HepG2 (cell line): ENCODE data around the gene TLK1. TPM values are rescaled to one million over a fixed set of nuclear protein-coding genes. Genes with fewer than 3 reads are reported as not detected.

Experiments
- ATAC-seq: fragments of 200-7000 bp; cut with Tn5 transposase; 3 replicates; pipeline ENCODE4 v1.9.1; 2020; ENCODE audit warnings: mild to moderate bottlenecking, moderate library complexity
- BruUV-seq: library from RNA; stranded (reverse); fragments of 400-500 nt; replicated peaks from 2 replicates; lab custom pipeline; 2021; lab: Mats Ljungman, UMichigan
- CTCF ChIA-PET: fragments of 300-600 bp; formaldehyde crosslinking; extraction: SDS; loops from one replicate; lab custom pipeline; 2021; ENCODE audit warnings: low total read pairs, inconsistent platforms, low intra/inter-chr PET ratio; lab: Yijun Ruan, JAX
- POLR2A ChIA-PET: fragments of 350-600 bp; sonication (Branson Sonifier 250); formaldehyde crosslinking; loops from one replicate; lab custom pipeline; 2020; ENCODE audit warnings: antibody characterized with exemption, inconsistent platforms; lab: Yijun Ruan, JAX
- DNase-seq: peaks from one replicate; pipeline ENCODE4 v3.0.0-alpha.2; 2015; ENCODE audit warnings: low spot score
- FAIRE-seq: peaks from 3 replicates; lab custom pipeline; 2011; peaks lifted over from hg19 to GRCh38; lab: Jason Lieb, UNC
- H2AFZ ChIP-seq: one replicate; pipeline ENCODE4 v1.6.1; 2011; ENCODE audit warnings: low read length, inconsistent platforms
- H3K27ac ChIP-seq: fragments of 300-600 bp; 3 replicates; pipeline ENCODE4 v1.8.0; 2011; ENCODE audit warnings: mixed run types, mild to moderate bottlenecking, mixed read lengths, low read length, inconsistent platforms; ENCODE audit not compliant: insufficient read depth; ENCODE audit errors: extremely low read length
- H3K27me3 ChIP-seq, 2 experiments: fragments of 200-600 bp in 1 of 2; 2 replicates in 1 of 2; 3 replicates in 1 of 2; pipeline versions ENCODE4 v1.6.0 to v1.8.0; 2011; ENCODE audit warnings: low read length in 2 of 2, mild to moderate bottlenecking in 2 of 2, moderate library complexity in 2 of 2, inconsistent platforms in 1 of 2; ENCODE audit not compliant: insufficient read depth in 2 of 2, control insufficient read depth in 1 of 2
- H3K36me3 ChIP-seq, 2 experiments: fragments of 200-600 bp in 1 of 2; replicated peaks in 1 of 2; 2 replicates in 1 of 2; 3 replicates in 1 of 2; pipeline versions ENCODE4 v1.5.1 to v1.8.0; 2011; ENCODE audit warnings: low read length in 2 of 2, inconsistent platforms in 1 of 2; ENCODE audit not compliant: insufficient read depth in 2 of 2, control insufficient read depth in 1 of 2
- H3K4me1 ChIP-seq: 2 replicates; pipeline ENCODE4 v1.5.1; 2012; ENCODE audit warnings: low read length, inconsistent platforms; ENCODE audit not compliant: insufficient read depth
- H3K4me2 ChIP-seq: 2 replicates; pipeline ENCODE4 v1.6.0; 2011; ENCODE audit warnings: low read depth, low read length, inconsistent platforms
- H3K4me3 ChIP-seq, 3 experiments: fragments of 200-600 bp in 1 of 3; sonication (generic), shearing (Covaris generic) in 1 of 3; replicated peaks in 1 of 3; 2 replicates each; pipeline ENCODE4 v1.5.1; 2011 to 2016; ENCODE audit warnings: low read length in 3 of 3, inconsistent platforms in 2 of 3, low read depth in 2 of 3, mild to moderate bottlenecking in 2 of 3, control low read depth in 1 of 3, mixed read lengths in 1 of 3; ENCODE audit not compliant: insufficient read depth in 1 of 3
- H3K79me2 ChIP-seq: one replicate; pipeline ENCODE4 v1.6.1; 2011; ENCODE audit warnings: low read length, inconsistent platforms; ENCODE audit not compliant: insufficient read depth
- H3K9ac ChIP-seq: 2 replicates; pipeline ENCODE4 v1.6.0; 2011; ENCODE audit warnings: mild to moderate bottlenecking, low read depth, low read length, inconsistent platforms; ENCODE audit not compliant: insufficient read depth
- H3K9me3 ChIP-seq: 2 replicates; pipeline ENCODE4 v1.5.1; 2012; ENCODE audit warnings: mild to moderate bottlenecking, low read length
- H4K20me1 ChIP-seq: 2 replicates; pipeline ENCODE4 v1.6.0; 2011; ENCODE audit warnings: inconsistent platforms, mild to moderate bottlenecking, low read length, moderate library complexity; ENCODE audit not compliant: insufficient read depth
- ARNTL ChIP-seq: sonication (generic); formaldehyde crosslinking; IDR thresholded peaks from 2 replicates; pipeline ENCODE4 v1.4.0; 2020; ENCODE audit warnings: mild to moderate bottlenecking, missing genetic modification reagents
- CEBPB ChIP-seq: IDR thresholded peaks from 2 replicates; pipeline ENCODE4 v1.6.1; 2011; ENCODE audit warnings: low read depth, low read length, improper control_type of control experiment, borderline replicate concordance
- KDM4B ChIP-seq: sonication (generic); formaldehyde crosslinking; IDR thresholded peaks from 2 replicates; pipeline ENCODE4 v1.4.0; 2020; ENCODE audit warnings: missing genetic modification reagents
- MBD4 ChIP-seq: IDR thresholded peaks from 2 replicates; pipeline ENCODE4 v1.6.1; 2012; ENCODE audit warnings: low read length, inconsistent platforms, borderline replicate concordance
- RFXAP ChIP-seq: sonication (generic); formaldehyde crosslinking; IDR thresholded peaks from 2 replicates; pipeline ENCODE4 v1.4.0; 2020; ENCODE audit warnings: missing genetic modification reagents, borderline replicate concordance
- SNRNP70 ChIP-seq: fragments of 200-400 bp; formaldehyde crosslinking; IDR thresholded peaks from 2 replicates; pipeline ENCODE4 v1.6.1; 2017; ENCODE audit warnings: mild to moderate bottlenecking, low read depth, low read length, moderate library complexity
- XBP1 ChIP-seq: sonication (generic); formaldehyde crosslinking; IDR thresholded peaks from 2 replicates; pipeline ENCODE4 v1.5.0; 2020; ENCODE audit warnings: missing genetic modification reagents
- ZBTB1 ChIP-seq: sonication (generic); formaldehyde crosslinking; IDR thresholded peaks from 2 replicates; pipeline ENCODE4 v1.4.0; 2020; ENCODE audit warnings: missing genetic modification reagents, borderline replicate concordance
- ZBTB33 ChIP-seq: sonication (generic); formaldehyde crosslinking; IDR thresholded peaks from 2 replicates; pipeline ENCODE4 v1.4.0; 2020; ENCODE audit warnings: missing genetic modification reagents
- ZFX ChIP-seq: sonication (generic); formaldehyde crosslinking; IDR thresholded peaks from 2 replicates; pipeline ENCODE4 v1.4.0; 2020; ENCODE audit warnings: mild to moderate bottlenecking, low read depth, missing genetic modification reagents, moderate library complexity
- ZHX1 ChIP-seq: sonication (generic); formaldehyde crosslinking; IDR thresholded peaks from 2 replicates; pipeline ENCODE4 v1.8.1; 2022; ENCODE audit warnings: low read depth, mild to moderate bottlenecking, missing genetic modification reagents
- WGBS: methylation state at CpG from one replicate; pipeline ENCODE4 v1.1.6; 2017; ENCODE audit warnings: low lambda C conversion rate; 5-methylcytosine and 5-hydroxymethylcytosine counted together
- in situ Hi-C: cut with HindIII; loops from 2 replicates; pipeline ENCODE4 v1.10.0; 2017; ENCODE audit warnings: low pct_unique_long_range_greater_than_20kb; ENCODE audit not compliant: extremely low pct_ligation_motif_present
- intact Hi-C: fragments of 100-400 bp; cut with micrococcal nuclease; formaldehyde crosslinking; loops from one replicate; pipeline ENCODE4 v1.10.0; 2022; ENCODE audit not compliant: unreplicated experiment
- polyA plus RNA-seq, 8 experiments: library from polyadenylated mRNA; depleted of rRNA in 3 of 8; stranded (reverse) in 7 of 8; unstranded in 1 of 8; fragments of >200 nt; fragmentation: Illumina TruSeq in 4 of 8; extraction: Trizol in 4 of 8; gene quantifications; 2 replicates each; pipeline versions ENCODE4 v1.2.1 to v1.2.3, GENCODE V29; 2011 to 2016; ENCODE audit warnings: low read depth in 4 of 8, missing spikeins in 1 of 8, mixed read lengths in 1 of 8; ENCODE audit not compliant: insufficient read depth in 1 of 8
- total RNA-seq, 5 experiments: library from RNA; depleted of rRNA; stranded (reverse); fragments of >200 nt; fragmentation: Illumina TruSeq; extraction: Trizol; gene quantifications; 2 replicates each; pipeline ENCODE4 v1.2.3, GENCODE V29; 2016; ENCODE audit warnings: low read depth in 1 of 5

TLK1 gene
- total and polyA plus RNA-seq, 2 of the 13 experiments (the other 11 are each of a cell fraction or from before 2014, with no cell fraction given), result 16.8 to 28.7 TPM

- in situ Hi-C loops, result no loop called here
- 98% methylated on average over 9 of the region's 9 CpGs for WGBS
Observed at GRCh38 chr2:171139860-171140259, 20.8 kb downstream of the TLK1 start.

GRCh38 chr2:171136024-171136423 is 24.7 kb downstream of the TLK1 start:
- Histone ChIP-seq H3K27ac (peak overlapping the region; percentile 43), H3K79me2 (peaks cover 98% of the 10 kb centered on the region), H3K4me3 (no peak overlapping the region), H4K20me1 (peaks cover 42% of the 10 kb centered on the region), H3K9me3 (no peaks in the 10 kb centered on the region), H3K4me2 (no peak overlapping the region), H2AFZ (no peak overlapping the region), H3K36me3 (peaks cover 0 to 2% of the 10 kb centered on the region in 2 experiments; a peak in 1 of 5 replicates), H3K4me1 (peaks cover 80% of the 10 kb centered on the region), H3K27me3 (no peaks in the 10 kb centered on the region), H3K9ac (no peak overlapping the region)
- WGBS, result 88% methylated on average over 4 of the region's 4 CpGs
- ATAC-seq (no peak), FAIRE-seq (no peak), DNase-seq (no peak)
- BruUV-seq, result no TSS peak
- ChIA-PET POLR2A (no interaction called here), CTCF (no interaction called here)
- intact Hi-C loops (no loop called here), in situ Hi-C loops (no loop called here)
- no peak for TF ChIP-seq ZHX1 (CRISPR knock-in tag)
- no peak for TF ChIP-seq KDM4B (CRISPR knock-in tag)
- no peak for TF ChIP-seq RFXAP (CRISPR knock-in tag)
- TF ChIP-seq SNRNP70, result no peak
- TF ChIP-seq CEBPB, result no peak
- TF ChIP-seq MBD4, result no peak
- no peak for TF ChIP-seq ZBTB1
- no peak for TF ChIP-seq ZFX (CRISPR knock-in tag)
- TF ChIP-seq ARNTL (CRISPR knock-in tag), result no peak

More at GRCh38 chr2:171139860-171140259, 20.8 kb downstream of the TLK1 start:
- no peak overlapping the region for H2AFZ ChIP-seq
- H3K36me3 ChIP-seq, result 0 out of 5 replicates have a peak, but pooled peaks cover 0 to 2% of the 10 kb centered on the region in 2 experiments
- POLR2A ChIA-PET, result no interaction called here
- H3K4me2 ChIP-seq, result no peak overlapping the region
- H3K4me3 ChIP-seq, result no peak overlapping the region
- ATAC-seq (peak; percentile 17; the same call in 2 of the 3 replicates), DNase-seq (no peak), FAIRE-seq (no peak)
- H3K79me2 ChIP-seq, result peaks cover 98% of the 10 kb centered on the region
- no peaks in the 10 kb centered on the region for H3K27me3 ChIP-seq
- TF ChIP-seq XBP1 (CRISPR knock-in tag) (no peak), ZBTB33 (peak; percentile 91)
- H3K9ac ChIP-seq, result no peak overlapping the region
- intact Hi-C loops, result no loop called here
- no peaks in the 10 kb centered on the region for H3K9me3 ChIP-seq
- peaks cover 82% of the 10 kb centered on the region for H3K4me1 ChIP-seq
- H3K27ac ChIP-seq, result no peak overlapping the region
- H4K20me1 ChIP-seq, result peaks cover 40% of the 10 kb centered on the region
- BruUV-seq, result no TSS peak
- CTCF ChIA-PET, result no interaction called here
